Psoas muscle (tissue), 8 donors: Measurements from ENCODE around the gene TPCN2. TPM values are rescaled to one million over a fixed set of nuclear protein-coding genes. Genes with fewer than 3 reads are reported as not detected.

Experiments
- ATAC-seq, 4 donors: fragments of 200-7000 bp; cut with Tn5 transposase; one replicate each; pipeline ENCODE4 v1.9.1; 2020; ENCODE audit warnings: moderate library complexity in 3 of 4, mild to moderate bottlenecking in 2 of 4
- DNase-seq, 2 donors: peaks; one replicate each; pipeline ENCODE4 v3.0.0-alpha.2; 2020
- H3K27ac ChIP-seq: fragments of 200-600 bp; one replicate; pipeline ENCODE4 v1.8.0; 2022
- H3K27me3 ChIP-seq, 3 donors: fragments of 200-600 bp in 1 of 3; one replicate each; pipeline versions ENCODE4 v1.6.1 to v1.8.0; 2013 to 2022; ENCODE audit warnings: low read length in 2 of 3, mild to moderate bottlenecking in 2 of 3, moderate library complexity in 1 of 3; ENCODE audit not compliant: insufficient read depth in 3 of 3
- H3K36me3 ChIP-seq, 2 donors: fragments of 200-600 bp in 1 of 2; one replicate each; pipeline versions ENCODE4 v1.6.1 to v1.8.0; 2013 to 2022; ENCODE audit warnings: low read depth in 1 of 2, mild to moderate bottlenecking in 1 of 2, moderate library complexity in 1 of 2; ENCODE audit not compliant: insufficient read depth in 1 of 2
- H3K4me1 ChIP-seq: fragments of 200-600 bp; one replicate; pipeline ENCODE4 v1.8.0; 2022
- H3K4me3 ChIP-seq: fragments of 200-600 bp; one replicate; pipeline ENCODE4 v1.8.0; 2022; ENCODE audit warnings: mild to moderate bottlenecking
- H3K9me3 ChIP-seq: fragments of 200-600 bp; one replicate; pipeline ENCODE4 v1.8.0; 2022
- whole genome bisulfite sequencing, 3 donors: extraction: QIAGEN DNeasy Blood & Tissue Kit; methylation state at CpG; one replicate each; pipeline versions ENCODE4 v1.1.6 to v1.1.7; 2013; 5-methylcytosine and 5-hydroxymethylcytosine counted together
- intact Hi-C, 2 donors: fragments of 100-400 bp; cut with DNase I; formaldehyde crosslinking; loops; one replicate each; pipeline versions ENCODE4 v1.11.0 to v1.14.2; 2022
- polyA plus RNA-seq, 3 donors: library from polyadenylated mRNA; stranded (reverse); fragments of 200-250 nt; gene quantifications; one replicate each; pipeline ENCODE4 v1.2.3, GENCODE V29; 2013
- total RNA-seq, 4 donors: library from RNA; stranded (reverse); fragmentation: NEBNext Ultra II Directional in 2 of 4; extraction: Animal tissue kit (Norgen Biotek cat#: 25700) in 2 of 4; gene quantifications; one replicate each; pipeline versions ENCODE4 v1.2.1 to v1.2.4, GENCODE V29; 2021 to 2023
- TF ChIP-seq, protein P1 (sequence below): fragments of 200-600 bp; IDR thresholded peaks from one replicate; pipeline ENCODE4 v1.8.0; 2022; ENCODE audit warnings: antibody characterized with exemption
- donor health status: healthy with polysubstance abuse.
- donor health status: DM: no; HTN: no; CAD: no; lungs with moderate emphysema.
- donor health status: Bipolar disorder and iron deficiency.
- donor health status: healthy.
- donor health status: DM: yes; HTN: yes; CAD: no.
- donor health status: DM: no; HTN: no; CAD: no.
- donor health status: DM: no; HTN: no; CAD: no.
- donor health status: DM: yes; HTN: yes; CAD: no.

Gene TPCN2
- total and polyA plus RNA-seq, 7 donors = 2.2 to 6.0 (median 3.5) TPM

DNA sequence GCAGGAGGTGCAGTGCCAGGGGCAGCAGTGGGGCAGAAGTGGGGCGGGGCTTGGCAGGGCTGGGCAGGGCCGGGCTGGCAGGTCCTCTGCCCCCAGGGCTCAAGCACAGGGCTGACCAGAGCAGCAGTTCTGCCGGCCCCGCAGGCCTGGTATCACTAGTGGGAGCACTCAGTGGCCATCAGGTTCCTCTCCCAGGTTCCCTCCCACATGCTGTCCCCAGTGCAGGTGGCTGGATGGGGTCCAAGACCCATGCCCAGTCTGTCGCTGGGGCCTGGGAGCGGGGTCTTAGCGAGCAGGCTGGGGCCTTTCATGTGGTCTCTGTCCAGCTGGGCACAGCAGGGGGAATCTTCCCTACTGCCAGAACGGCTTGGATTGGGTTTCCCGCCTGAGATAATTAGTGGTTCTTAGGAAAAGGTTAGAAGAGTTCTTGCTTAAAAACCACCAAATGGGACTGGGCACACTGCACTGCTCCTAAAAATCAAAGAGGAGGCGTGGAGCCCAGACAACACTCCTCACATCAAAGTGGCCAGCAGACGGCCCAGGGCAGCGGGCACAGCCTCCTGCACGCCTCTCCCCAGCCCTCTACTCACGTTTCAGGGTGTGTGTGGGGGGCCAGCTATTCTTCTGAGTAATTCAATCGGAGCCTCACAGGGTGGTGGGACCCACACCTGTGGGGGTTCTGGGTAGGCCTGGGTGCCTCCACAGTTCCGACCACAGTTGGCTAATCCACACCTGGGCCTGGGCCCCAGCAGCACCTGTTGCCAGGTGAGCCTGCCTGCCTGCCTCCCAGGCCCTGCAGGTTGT, 45.6 kb downstream of the TPCN2 start:
- ATAC-seq = peak in 2 of 4 donors; percentile 21 to 38
- Histone ChIP-seq H3K9me3 (no peaks in the 10 kb centered on the region), H3K36me3 (peaks cover 0 to 22% of the 10 kb centered on the region in 2 donors), H3K4me1 (peaks cover 1% of the 10 kb centered on the region), H3K27me3 (no peaks in the 10 kb centered on the region), H3K27ac (no peak overlapping the region), H3K4me3 (no peak overlapping the region)
- intact Hi-C loops = no loop called here
- TF ChIP-seq, protein P1, sequence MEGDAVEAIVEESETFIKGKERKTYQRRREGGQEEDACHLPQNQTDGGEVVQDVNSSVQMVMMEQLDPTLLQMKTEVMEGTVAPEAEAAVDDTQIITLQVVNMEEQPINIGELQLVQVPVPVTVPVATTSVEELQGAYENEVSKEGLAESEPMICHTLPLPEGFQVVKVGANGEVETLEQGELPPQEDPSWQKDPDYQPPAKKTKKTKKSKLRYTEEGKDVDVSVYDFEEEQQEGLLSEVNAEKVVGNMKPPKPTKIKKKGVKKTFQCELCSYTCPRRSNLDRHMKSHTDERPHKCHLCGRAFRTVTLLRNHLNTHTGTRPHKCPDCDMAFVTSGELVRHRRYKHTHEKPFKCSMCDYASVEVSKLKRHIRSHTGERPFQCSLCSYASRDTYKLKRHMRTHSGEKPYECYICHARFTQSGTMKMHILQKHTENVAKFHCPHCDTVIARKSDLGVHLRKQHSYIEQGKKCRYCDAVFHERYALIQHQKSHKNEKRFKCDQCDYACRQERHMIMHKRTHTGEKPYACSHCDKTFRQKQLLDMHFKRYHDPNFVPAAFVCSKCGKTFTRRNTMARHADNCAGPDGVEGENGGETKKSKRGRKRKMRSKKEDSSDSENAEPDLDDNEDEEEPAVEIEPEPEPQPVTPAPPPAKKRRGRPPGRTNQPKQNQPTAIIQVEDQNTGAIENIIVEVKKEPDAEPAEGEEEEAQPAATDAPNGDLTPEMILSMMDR = no peak
- WGBS, 3 donors = 38 to 44% (median 40%) methylated on average over 15 to 16 of the region's 16 CpGs
- no peak for DNase-seq

DNA sequence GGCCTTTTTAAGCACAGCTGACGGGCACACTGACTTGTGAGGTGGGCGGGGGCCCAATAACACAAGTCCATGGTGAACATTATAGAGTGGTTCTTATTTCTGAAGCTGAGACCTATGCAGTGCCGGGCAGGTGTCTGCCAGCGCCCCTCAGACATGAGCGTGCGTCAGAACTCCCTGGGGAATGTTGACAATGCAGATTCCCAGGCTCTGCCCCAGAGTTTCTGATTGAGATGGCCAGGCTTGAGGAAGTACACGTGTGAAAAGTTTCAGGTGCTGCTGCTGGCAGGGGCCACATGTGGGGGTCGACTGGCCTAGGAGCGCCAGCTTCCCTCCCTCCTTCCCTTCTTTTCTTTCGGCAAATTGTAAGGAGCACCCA, 46.2 kb downstream of the TPCN2 start:
- peaks cover 0 to 20% of the 10 kb centered on the region in 2 donors for H3K36me3 ChIP-seq
- no peaks in the 10 kb centered on the region for H3K4me1 ChIP-seq
- no peaks in the 10 kb centered on the region for H3K9me3 ChIP-seq
- DNase-seq (no peak), ATAC-seq (peak in 1 of 4 donors; percentile 8)
- WGBS, 3 donors = 60 to 77% (median 70%) methylated on average over 10 of the region's 10 CpGs
- intact Hi-C loops = no loop called here
- TF ChIP-seq, protein P1 = no peak
- no peak overlapping the region for H3K27ac ChIP-seq
- no peaks in the 10 kb centered on the region for H3K27me3 ChIP-seq
- no peak overlapping the region for H3K4me3 ChIP-seq

DNA sequence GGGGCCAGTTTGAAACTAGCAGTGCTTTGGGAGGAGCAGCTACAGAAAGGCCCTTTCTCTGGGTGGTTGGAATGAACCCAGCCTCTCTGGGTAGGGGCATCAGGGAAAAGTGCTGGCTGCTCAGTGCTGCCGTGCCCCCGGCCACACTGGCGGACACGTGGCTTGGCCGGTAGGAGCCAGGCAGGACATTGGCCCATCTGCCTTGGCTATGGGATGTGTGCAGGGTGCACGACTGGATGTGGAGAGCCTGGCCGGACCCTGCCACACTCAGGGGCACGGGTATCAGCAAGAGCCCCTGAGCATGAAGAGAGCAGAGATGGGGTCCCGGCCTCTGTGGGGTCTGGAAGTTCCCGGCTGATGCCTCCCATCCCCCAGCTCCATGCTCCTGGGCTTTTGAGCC, 46.6 kb downstream of the TPCN2 start:
- Histone ChIP-seq H3K4me3 (no peak overlapping the region), H3K27me3 (peaks cover 0 to 4% (median 0%) of the 10 kb centered on the region in 3 donors), H3K27ac (no peak overlapping the region), H3K36me3 (peaks cover 0 to 17% of the 10 kb centered on the region in 2 donors), H3K9me3 (no peaks in the 10 kb centered on the region), H3K4me1 (no peaks in the 10 kb centered on the region)
- WGBS, 3 donors = 41 to 65% (median 60%) methylated on average over 10 of the region's 10 CpGs
- DNase-seq = no peak
- TF ChIP-seq, protein P1 = no peak
- intact Hi-C loops = no loop called here
- peak in 1 of 4 donors; percentile 15 for ATAC-seq

DNA sequence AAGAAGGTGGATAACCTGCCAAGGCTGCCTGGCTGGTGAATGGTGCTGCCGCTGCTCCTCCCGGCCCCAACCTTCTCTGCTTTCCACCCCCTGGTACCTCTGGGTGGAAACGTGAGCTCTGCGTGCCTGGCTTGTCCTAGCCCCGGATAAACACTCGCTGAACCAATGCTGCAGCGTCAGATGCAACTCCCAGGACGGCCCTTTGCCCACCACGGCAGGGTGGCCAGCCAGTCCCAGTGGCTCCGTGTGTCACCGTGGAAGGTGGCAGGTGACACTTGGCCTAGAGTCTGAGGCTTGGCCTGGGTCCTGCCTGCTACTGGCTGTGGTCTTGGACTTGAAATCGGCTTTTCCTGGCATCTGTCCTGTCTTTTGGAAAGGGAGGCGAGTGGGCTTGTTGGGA, 47.7 kb downstream of the TPCN2 start:
- ATAC-seq (no peak), DNase-seq (no peak)
- Histone ChIP-seq H3K36me3 (peaks cover 0 to 15% of the 10 kb centered on the region in 2 donors), H3K4me1 (no peaks in the 10 kb centered on the region), H3K9me3 (no peaks in the 10 kb centered on the region), H3K4me3 (no peak overlapping the region), H3K27ac (no peak overlapping the region), H3K27me3 (peaks cover 0 to 5% (median 0%) of the 10 kb centered on the region in 3 donors)
- 79 to 88% (median 82%) methylated on average over 13 of the region's 13 CpGs for WGBS, 3 donors
- intact Hi-C loops = no loop called here
- TF ChIP-seq, protein P1 = no peak
